Activated T-helper 1 cell treated with Interleukin-2 at 50 U/mL for 16 hours (primary cell): Measurements from ENCODE around the gene SHC2.
"Not testable (repeated sequence)": the region's sequence is repeated elsewhere in the genome, so short reads cannot be mapped to it uniquely, and the experiment has no call there.

Experiments
- DNase-seq: peaks from one replicate; pipeline ENCODE4 v3.0.0-alpha.2; 2020; ENCODE audit warnings: low read depth

SHC2 gene

GRCh38 chr19:491146-491741, 30.4 kb upstream of the SHC2 start:
- DNase-seq: no peak

- no peak for DNase-seq
Observed at GRCh38 chr19:489418-490196, 28.8 kb upstream of the SHC2 start.

- peak; percentile 90 for DNase-seq
Observed at GRCh38 chr19:488505-489417, 27.9 kb upstream of the SHC2 start.

GRCh38 chr19:485583-486236, 24.9 kb upstream of the SHC2 start:
- DNase-seq: no peak

GRCh38 chr19:485077-485476, 24.2 kb upstream of the SHC2 start:
- DNase-seq: no peak

- DNase-seq: no peak
Observed at GRCh38 chr19:484494-484893, 23.7 kb upstream of the SHC2 start.

GRCh38 chr19:483332-484072, 22.7 kb upstream of the SHC2 start:
- no peak for DNase-seq

GRCh38 chr19:482186-483041, 21.6 kb upstream of the SHC2 start:
- no peak for DNase-seq

- DNase-seq: not testable (repeated sequence)
Observed at GRCh38 chr19:481100-481499, 20.3 kb upstream of the SHC2 start.

- peak; percentile 22 for DNase-seq
Observed at GRCh38 chr19:480016-480855, 19.4 kb upstream of the SHC2 start.

- DNase-seq: no peak
Observed at GRCh38 chr19:478976-479375, 18.1 kb upstream of the SHC2 start.

GRCh38 chr19:478236-478903, 17.5 kb upstream of the SHC2 start:
- DNase-seq: no peak

GRCh38 chr19:475360-475759, 14.5 kb upstream of the SHC2 start:
- DNase-seq: no peak

GRCh38 chr19:474126-475078, 13.6 kb upstream of the SHC2 start:
- no peak for DNase-seq

- DNase-seq: no peak
Observed at GRCh38 chr19:472005-472858, 11.4 kb upstream of the SHC2 start.

- no peak for DNase-seq
Observed at GRCh38 chr19:470701-471100, 9.9 kb upstream of the SHC2 start.

- no peak for DNase-seq
Observed at GRCh38 chr19:469833-470232, 9.0 kb upstream of the SHC2 start.
